HCT116 (cell line): Measurements from ENCODE around the gene RASGRF1. TPM values are rescaled to one million over a fixed set of nuclear protein-coding genes. Genes with fewer than 3 reads are reported as not detected.

Experiments
- ATAC-seq: fragments of 200-7000 bp; cut with Tn5 transposase; 2 replicates; pipeline ENCODE4 v1.9.1; 2020; ENCODE audit warnings: mild to moderate bottlenecking, moderate library complexity
- BruUV-seq: library from RNA; stranded (reverse); fragments of 400-500 nt; replicated peaks from 2 replicates; lab custom pipeline; 2021; lab: Mats Ljungman, UMichigan
- CTCF ChIA-PET: fragments of 300-600 bp; sonication (Branson Sonifier 250); formaldehyde crosslinking; loops from one replicate; lab custom pipeline; 2021; ENCODE audit warnings: antibody characterized with exemption; lab: Charles Lee
- POLR2A ChIA-PET: fragments of 300-600, 350-600 bp; sonication (Branson Sonifier 250); formaldehyde crosslinking; loops from one replicate; lab custom pipeline; 2021; ENCODE audit warnings: antibody characterized with exemption; lab: Charles Lee
- RAD21 ChIA-PET, 2 experiments: fragments of 300-600 bp; sonication (Branson Sonifier 250); formaldehyde crosslinking; loops; one replicate each; lab custom pipeline; 2023; ENCODE audit warnings: low total read pairs in 2 of 2; ENCODE audit not compliant: uncharacterized antibody in 2 of 2, unreplicated experiment in 2 of 2, low non-redundant PET in 1 of 2; lab: Charles Lee
- DNase-seq: peaks from one replicate; pipeline ENCODE4 v3.0.0-alpha.2; 2010; ENCODE audit warnings: low read depth, low spot score
- H2AFZ ChIP-seq: fragments of 200-600 bp; shearing (Covaris generic), sonication (generic); 2 replicates; pipeline ENCODE4 v1.6.1; 2017; ENCODE audit warnings: low read depth, mixed run types, mixed read lengths, antibody characterized with exemption, low read length; ENCODE audit not compliant: poor library complexity, severe bottlenecking
- H3K27ac ChIP-seq: 2 replicates; pipeline ENCODE4 v1.5.1; 2012; ENCODE audit warnings: low read depth, low read length
- H3K27me3 ChIP-seq: fragments of 200-600 bp; sonication (generic); 2 replicates; pipeline ENCODE4 v1.6.1; 2016; ENCODE audit warnings: mixed run types, low read length, mixed read lengths; ENCODE audit not compliant: insufficient read depth
- H3K36me3 ChIP-seq, 2 experiments: fragments of 200-500 bp in 1 of 2; fragments of 200-600 bp in 1 of 2; sonication (Bioruptor generic) in 1 of 2; sonication (generic) in 1 of 2; 2 replicates each; pipeline versions ENCODE4 v1.5.1 to v1.6.1; 2014 to 2016; ENCODE audit warnings: low read length in 2 of 2, inconsistent platforms in 1 of 2, mixed read lengths in 1 of 2, mixed run types in 1 of 2; ENCODE audit not compliant: insufficient read depth in 2 of 2, control insufficient read depth in 1 of 2
- H3K4me1 ChIP-seq, 2 experiments: fragments of 200-600 bp in 1 of 2; sonication (generic) in 1 of 2; 2 replicates each; pipeline versions ENCODE4 v1.5.1 to v1.6.1; 2012 to 2017; ENCODE audit warnings: low read length in 2 of 2, inconsistent platforms in 1 of 2, mild to moderate bottlenecking in 1 of 2, mixed read lengths in 1 of 2, mixed run types in 1 of 2, moderate library complexity in 1 of 2; ENCODE audit not compliant: insufficient read depth in 2 of 2, control insufficient read depth in 1 of 2
- H3K4me2 ChIP-seq: fragments of 200-600 bp; sonication (generic); 2 replicates; pipeline ENCODE4 v1.6.1; 2017; ENCODE audit warnings: mixed run types, low read length, mixed read lengths
- H3K4me3 ChIP-seq, 2 experiments: fragments of 200-600 bp in 1 of 2; sonication (generic) in 1 of 2; replicated peaks in 1 of 2; 2 replicates each; pipeline ENCODE4 v1.5.1; 2011 to 2016; ENCODE audit warnings: low read length in 2 of 2, control low read depth in 1 of 2, low read depth in 1 of 2, mild to moderate bottlenecking in 1 of 2, mixed read lengths in 1 of 2, mixed run types in 1 of 2
- H3K79me2 ChIP-seq: fragments of 200-600 bp; sonication (generic); 2 replicates; pipeline ENCODE4 v1.6.1; 2017; ENCODE audit warnings: mild to moderate bottlenecking, mixed run types, low read length, moderate library complexity, mixed read lengths; ENCODE audit not compliant: insufficient read depth
- H3K9ac ChIP-seq: fragments of 200-600 bp; sonication (generic); 2 replicates; pipeline ENCODE4 v1.6.1; 2016; ENCODE audit warnings: low read length, mixed read lengths
- H3K9me2 ChIP-seq: fragments of 200-600 bp; sonication (generic), shearing (Covaris generic); 2 replicates; pipeline ENCODE4 v1.6.1; 2017; ENCODE audit warnings: mixed run types, mild to moderate bottlenecking, moderate library complexity; ENCODE audit not compliant: insufficient read depth
- H3K9me3 ChIP-seq, 2 experiments: fragments of 200-500 bp in 1 of 2; fragments of 200-600 bp in 1 of 2; sonication (Bioruptor generic) in 1 of 2; sonication (generic) in 1 of 2; 2 replicates each; pipeline ENCODE4 v1.6.1; 2014 to 2017; ENCODE audit warnings: low read length in 2 of 2, mixed read lengths in 2 of 2, inconsistent platforms in 1 of 2, low read depth in 1 of 2, mild to moderate bottlenecking in 1 of 2, mixed run types in 1 of 2, moderate library complexity in 1 of 2; ENCODE audit not compliant: control insufficient read depth in 1 of 2, insufficient read depth in 1 of 2
- H4K20me1 ChIP-seq: fragments of 200-600 bp; sonication (generic), shearing (Covaris generic); 2 replicates; pipeline ENCODE4 v1.6.1; 2017; ENCODE audit warnings: mixed run types, mild to moderate bottlenecking, moderate library complexity; ENCODE audit not compliant: insufficient read depth
- ATF3 ChIP-seq: IDR thresholded peaks from 2 replicates; pipeline ENCODE4 v1.6.1; 2012
- CBX3 ChIP-seq: IDR thresholded peaks from 2 replicates; pipeline ENCODE4 v1.6.1; 2012; ENCODE audit warnings: low read depth
- CTCF ChIP-seq, 3 experiments: fragments of 200-600 bp in 1 of 3; sonication (generic) in 1 of 3; IDR thresholded peaks in 2 of 3; conservative IDR thresholded peaks in 1 of 3; 2 replicates each; pipeline ENCODE4 v1.5.1; 2012 to 2017; ENCODE audit warnings: low read depth in 2 of 3, low read length in 2 of 3, antibody characterized with exemption in 1 of 3, borderline replicate concordance in 1 of 3, control low read depth in 1 of 3, mild to moderate bottlenecking in 1 of 3, mixed read lengths in 1 of 3, mixed run types in 1 of 3, moderate library complexity in 1 of 3; ENCODE audit not compliant: insufficient read depth in 1 of 3
- EGR1 ChIP-seq: IDR thresholded peaks from 2 replicates; pipeline ENCODE4 v1.6.1; 2012; ENCODE audit warnings: low read depth
- ELF1 ChIP-seq: IDR thresholded peaks from 2 replicates; pipeline ENCODE4 v1.6.1; 2012; ENCODE audit warnings: low read depth, borderline replicate concordance
- EZH2phosphoT487 ChIP-seq: fragments of 200-600 bp; IDR thresholded peaks from 2 replicates; pipeline ENCODE4 v1.6.1; 2018; ENCODE audit warnings: antibody characterized with exemption, borderline replicate concordance
- FOSL1 ChIP-seq: IDR thresholded peaks from 2 replicates; pipeline ENCODE4 v1.6.1; 2012; ENCODE audit warnings: low read depth
- JUND ChIP-seq: IDR thresholded peaks from 2 replicates; pipeline ENCODE4 v1.6.1; 2012
- RAD21 ChIP-seq: IDR thresholded peaks from 2 replicates; pipeline ENCODE4 v1.6.1; 2012; ENCODE audit warnings: low read depth, mild to moderate bottlenecking
- REST ChIP-seq: IDR thresholded peaks from 2 replicates; pipeline ENCODE4 v1.6.1; 2012; ENCODE audit warnings: low read depth
- SIN3A ChIP-seq: IDR thresholded peaks from 2 replicates; pipeline ENCODE4 v1.6.1; 2012; ENCODE audit warnings: low read depth
- ZFX ChIP-seq: fragments of 450-650 bp; IDR thresholded peaks from 2 replicates; pipeline ENCODE4 v1.6.1; 2017
- ZNF274 ChIP-seq: fragments of 200-500 bp; sonication (Bioruptor generic); IDR thresholded peaks from 2 replicates; pipeline ENCODE4 v1.6.1; 2014; ENCODE audit warnings: mild to moderate bottlenecking, low read depth, low read length, inconsistent platforms
- intact Hi-C: fragments of 100-400 bp; cut with micrococcal nuclease; formaldehyde crosslinking; loops from 2 replicates; pipeline ENCODE4 v1.10.0; 2022
- total RNA-seq: library from RNA; stranded (reverse); gene quantifications from one replicate; pipeline ENCODE4 v1.2.1, GENCODE V29; 2021; ENCODE audit not compliant: unreplicated experiment

RASGRF1 gene
- total RNA-seq, 1 experiment from 2014 or later = 2.4 TPM

GRCh38 chr15:78991879-78992278, 98.7 kb downstream of the RASGRF1 start:
- BruUV-seq = no TSS peak
- DNase-seq = no peak
- POLR2A ChIA-PET = no interaction called here
- ATAC-seq = no peak
- H4K20me1 ChIP-seq = no peaks in the 10 kb centered on the region
- H3K79me2 ChIP-seq = no peaks in the 10 kb centered on the region
- no peaks in the 10 kb centered on the region for H3K27me3 ChIP-seq
- H3K27ac ChIP-seq = no peak overlapping the region
- no peak overlapping the region for H2AFZ ChIP-seq
- H3K4me3 ChIP-seq = no peak overlapping the region
- no peak for TF ChIP-seq EZH2phosphoT487
- no peak for TF ChIP-seq EGR1
- TF ChIP-seq RAD21 = no peak
- TF ChIP-seq ATF3 = no peak
- no peak for TF ChIP-seq FOSL1
- no peak for TF ChIP-seq ELF1
- TF ChIP-seq, all 23 proteins: peak for 0
- Histone ChIP-seq H3K9me2 (no peaks in the 10 kb centered on the region), H3K9me3 (no peaks in the 10 kb centered on the region), H3K36me3 (no peaks in the 10 kb centered on the region), H3K4me2 (no peak overlapping the region), H3K9ac (no peak overlapping the region), H3K4me1 (peaks cover 12 to 28% of the 10 kb centered on the region in 2 experiments)
- intact Hi-C loops = no loop called here
- ChIA-PET RAD21 (no interaction called here), CTCF (no interaction called here)

- no peaks in the 10 kb centered on the region for H3K9me2 ChIP-seq
- no peak overlapping the region for H3K4me3 ChIP-seq
- no peaks in the 10 kb centered on the region for H3K79me2 ChIP-seq
- H3K4me2 ChIP-seq = no peak overlapping the region
- ATAC-seq = no peak
- H3K36me3 ChIP-seq = no peaks in the 10 kb centered on the region
- no peak overlapping the region for H3K9ac ChIP-seq
- intact Hi-C loops = no loop called here
- no peak for TF ChIP-seq ZFX
- TF ChIP-seq EZH2phosphoT487 = no peak
- TF ChIP-seq JUND = no peak
- TF ChIP-seq SIN3A = no peak
- no peak for TF ChIP-seq EGR1
- no peak for TF ChIP-seq REST
- no peak for TF ChIP-seq ZNF274
- TF ChIP-seq CTCF (IDR thresholded peaks at IDR 0.05 in 2 of 3, conservative IDR thresholded peaks at IDR 0.05 in 1 of 3; ENCODE audit: borderline replicate concordance in 1 of 3, insufficient read depth in 1 of 3, low read depth in 2 of 3, low read length in 2 of 3) = no peak
- no peak for TF ChIP-seq ELF1
- TF ChIP-seq CBX3 = no peak
- TF ChIP-seq FOSL1 = no peak
- no peak for TF ChIP-seq ATF3
- TF ChIP-seq, all 23 proteins: peak for 0
- no peaks in the 10 kb centered on the region for H4K20me1 ChIP-seq
- no peak for DNase-seq
- CTCF ChIA-PET = no interaction called here
- H3K27ac ChIP-seq = no peak overlapping the region
- H3K27me3 ChIP-seq = no peaks in the 10 kb centered on the region
- RAD21 ChIA-PET = no interaction called here
- H3K4me1 ChIP-seq = peaks cover 12 to 24% of the 10 kb centered on the region in 2 experiments
- POLR2A ChIA-PET = no interaction called here
- BruUV-seq = no TSS peak
- no peak overlapping the region for H2AFZ ChIP-seq
- H3K9me3 ChIP-seq = no peaks in the 10 kb centered on the region
Measured at GRCh38 chr15:78991476-78991875, 99.1 kb downstream of the RASGRF1 start.
